GM19351 (cell line): ENCODE measurements around the gene PSME3.
"Not testable (repeated sequence)": the region's sequence is repeated elsewhere in the genome, so short reads cannot be mapped to it uniquely, and the experiment has no call there.

Experiments used
- ATAC-seq: cut with Tn5 transposase; IDR thresholded peaks from one replicate; pipeline ENCODE4 v1.9.1; 2021; ENCODE audit warnings: mild to moderate bottlenecking, moderate library complexity; ENCODE audit not compliant: unreplicated experiment

PSME3 gene

GRCh38 chr17:42873315-42873714 is 40.1 kb downstream of the PSME3 start:
- ATAC-seq, result no peak

DNA sequence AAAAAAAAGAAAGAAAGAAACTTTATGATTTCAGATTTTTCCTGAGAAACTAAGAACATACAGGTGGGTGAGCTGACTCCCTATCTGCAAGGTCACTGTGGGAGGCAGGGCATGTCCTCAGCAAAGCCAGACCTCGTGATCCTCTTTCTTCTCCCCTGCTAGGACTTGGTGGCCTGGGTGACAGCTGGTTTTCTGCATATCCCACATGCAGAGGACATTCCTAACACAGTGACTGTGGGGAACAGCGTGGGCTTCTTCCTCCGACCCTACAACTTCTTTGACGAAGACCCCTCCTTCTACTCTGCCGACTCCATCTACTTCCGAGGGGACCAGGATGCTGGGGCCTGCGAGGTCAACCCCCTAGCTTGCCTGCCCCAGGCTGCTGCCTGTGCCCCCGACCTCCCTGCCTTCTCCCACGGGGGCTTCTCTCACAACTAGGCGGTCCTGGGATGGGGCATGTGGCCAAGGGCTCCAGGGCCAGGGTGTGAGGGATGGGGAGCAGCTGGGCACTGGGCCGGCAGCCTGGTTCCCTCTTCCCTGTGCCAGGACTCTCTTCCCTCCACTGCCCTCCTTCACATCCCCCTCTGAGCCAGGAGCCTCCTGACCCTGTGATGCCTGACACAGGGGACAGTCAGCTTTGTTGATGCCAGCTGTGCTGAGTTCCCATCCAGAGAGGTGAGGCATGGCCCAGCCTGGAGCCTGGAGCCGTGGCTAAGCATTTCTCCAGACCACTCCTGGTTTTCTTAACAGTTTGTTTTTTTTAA is 40.9 kb downstream of the PSME3 start:
- ATAC-seq, result not testable (repeated sequence)

GRCh38 chr17:42877037-42877436 is 43.8 kb downstream of the PSME3 start:
- no peak for ATAC-seq

- no peak for ATAC-seq
Measured at GRCh38 chr17:42878123-42878880, 45.1 kb downstream of the PSME3 start.

- no peak for ATAC-seq
Measured at GRCh38 chr17:42878924-42879595, 45.9 kb downstream of the PSME3 start.

GRCh38 chr17:42879596-42879985 is 46.4 kb downstream of the PSME3 start:
- no peak for ATAC-seq

DNA sequence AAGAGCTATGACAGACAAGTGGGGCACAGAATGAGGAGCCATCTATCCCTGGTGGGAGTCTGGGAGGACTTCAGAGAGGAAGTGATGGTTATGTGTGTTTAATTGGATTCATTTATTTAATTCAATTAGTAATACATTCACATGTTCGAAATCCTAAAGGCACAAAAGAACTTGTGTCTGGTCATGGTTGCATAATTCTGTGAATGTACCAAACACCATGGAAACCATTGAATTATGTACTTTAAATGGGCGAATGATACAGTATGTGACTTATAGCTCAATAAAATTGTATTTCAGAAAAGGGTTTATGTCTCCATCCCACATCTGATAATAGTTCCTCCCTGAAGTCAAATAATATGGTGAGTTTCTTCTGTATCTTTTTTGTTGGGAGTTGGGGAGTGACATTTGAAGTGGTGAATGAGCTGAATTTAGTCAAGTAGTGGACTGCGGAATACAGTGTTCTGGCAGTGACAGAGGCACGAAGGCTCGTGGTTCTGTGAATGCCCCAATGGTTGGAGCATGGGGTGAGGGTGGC is 47.6 kb downstream of the PSME3 start:
- no peak for ATAC-seq

DNA sequence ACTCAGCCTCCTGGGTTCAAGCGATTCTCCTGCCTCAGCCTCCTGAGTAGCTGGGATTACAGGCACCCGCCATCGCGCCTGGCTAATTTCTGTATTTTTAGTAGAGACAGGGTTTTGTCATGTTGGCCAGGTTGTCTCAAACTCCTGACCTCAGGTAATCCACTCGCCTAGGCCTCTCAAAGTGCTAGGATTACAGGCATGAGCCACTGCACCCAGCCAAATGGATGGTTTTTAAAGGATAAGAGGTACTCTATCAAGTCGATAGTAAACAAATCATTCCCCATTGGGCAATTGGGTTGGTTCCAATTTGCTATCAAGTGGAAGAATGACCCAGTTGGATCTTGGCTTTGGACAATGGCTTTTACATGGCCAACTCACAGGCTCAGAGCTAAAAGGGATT is 48.5 kb downstream of the PSME3 start:
- ATAC-seq, result not testable (repeated sequence)

GRCh38 chr17:42882166-42882565 is 49.0 kb downstream of the PSME3 start:
- ATAC-seq, result no peak

DNA sequence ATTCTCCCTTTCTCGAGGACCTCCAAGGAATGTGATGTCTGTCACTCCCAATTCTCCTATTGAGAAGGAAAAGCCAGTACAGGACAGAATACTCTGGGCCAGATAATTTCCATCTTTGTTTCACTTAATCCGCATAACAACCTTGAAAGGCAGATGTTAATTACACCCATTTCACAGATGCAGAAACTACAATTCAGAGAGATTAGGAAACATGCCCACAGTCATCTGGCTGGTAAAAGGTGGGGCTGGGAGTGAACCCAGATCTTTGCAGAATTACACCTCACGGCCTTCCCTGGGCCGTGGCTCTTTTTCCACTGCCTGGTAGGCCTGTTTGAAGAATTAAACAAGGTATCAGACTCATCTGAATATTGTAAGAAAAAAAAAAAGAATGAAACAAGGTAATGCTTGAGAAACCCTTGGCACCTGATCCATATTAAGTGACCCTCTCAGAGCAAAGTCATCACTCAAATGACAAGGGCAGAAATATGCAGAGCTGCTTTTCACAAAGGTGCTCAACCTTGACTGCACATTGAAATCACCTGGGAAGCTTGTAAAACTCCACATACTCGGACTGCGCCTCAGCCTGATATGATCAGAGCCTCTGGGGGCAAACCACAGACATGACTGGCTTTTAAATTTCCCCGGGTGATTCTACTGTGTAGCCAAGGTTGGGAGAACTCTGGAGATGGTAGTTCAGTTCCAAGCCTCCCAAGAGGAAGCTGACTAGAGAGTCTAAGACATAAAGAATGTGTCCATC is 50.8 kb downstream of the PSME3 start:
- ATAC-seq, result no peak

DNA sequence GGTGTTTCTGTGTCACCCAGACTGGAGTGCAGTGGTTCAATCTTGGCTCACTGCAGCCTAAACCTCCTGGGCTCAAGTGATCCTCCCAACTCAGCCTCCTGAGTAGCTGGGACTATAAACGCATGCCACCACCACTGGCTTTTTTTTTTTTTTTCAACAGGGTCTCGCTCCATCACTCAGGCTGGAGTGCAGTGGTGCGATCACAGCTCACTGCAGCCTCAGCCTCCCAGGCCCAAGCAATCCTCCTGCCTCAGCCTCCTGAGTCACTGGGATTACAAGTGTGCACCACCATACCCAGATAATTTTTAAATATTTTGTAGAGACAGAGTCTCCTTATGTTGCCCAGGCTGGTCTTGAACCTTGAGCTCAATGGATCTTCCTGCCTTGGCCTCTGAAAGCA is 52.6 kb downstream of the PSME3 start:
- not testable (repeated sequence) for ATAC-seq

DNA sequence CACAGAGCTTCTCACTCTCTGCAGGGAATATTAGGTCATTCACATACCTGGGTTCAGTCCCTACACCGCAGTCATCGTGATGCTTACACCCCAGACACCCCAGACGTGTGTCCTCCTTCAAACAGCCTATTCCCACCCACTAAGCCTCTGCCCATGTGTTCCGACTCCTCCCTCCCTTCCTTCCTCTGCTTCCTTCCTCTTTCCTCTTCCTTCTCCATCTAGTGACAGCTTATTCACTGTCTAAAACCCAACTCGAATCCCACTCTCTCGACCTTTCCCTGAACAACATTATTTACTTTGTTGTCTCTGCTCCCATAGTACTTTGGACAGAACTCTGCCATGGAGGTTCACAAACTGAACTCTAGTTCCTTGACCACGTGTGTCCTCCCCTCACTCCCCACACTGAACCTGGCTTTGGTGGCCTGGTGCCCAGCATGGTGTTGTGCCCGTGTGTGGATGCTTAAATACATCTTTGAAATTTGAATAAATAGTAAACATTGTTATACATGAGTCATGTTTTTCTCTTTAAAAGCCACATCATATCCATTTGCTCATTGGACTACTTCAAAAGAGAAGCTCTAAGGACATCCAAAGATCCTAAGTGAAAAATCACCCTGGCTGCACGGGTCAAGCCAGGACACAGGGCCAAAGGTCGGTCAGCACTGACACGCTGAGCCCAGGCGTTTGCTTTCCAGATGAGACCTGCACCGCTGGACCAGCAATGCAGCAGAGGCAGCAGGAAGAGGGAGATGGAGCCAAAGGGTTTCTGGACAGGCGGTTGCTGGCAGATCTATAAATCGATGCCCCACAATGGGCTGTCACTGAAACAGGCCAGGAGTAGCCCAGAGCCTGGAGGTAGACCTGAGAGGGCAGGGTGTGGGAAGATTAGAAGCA is 53.3 kb downstream of the PSME3 start:
- no peak for ATAC-seq

DNA sequence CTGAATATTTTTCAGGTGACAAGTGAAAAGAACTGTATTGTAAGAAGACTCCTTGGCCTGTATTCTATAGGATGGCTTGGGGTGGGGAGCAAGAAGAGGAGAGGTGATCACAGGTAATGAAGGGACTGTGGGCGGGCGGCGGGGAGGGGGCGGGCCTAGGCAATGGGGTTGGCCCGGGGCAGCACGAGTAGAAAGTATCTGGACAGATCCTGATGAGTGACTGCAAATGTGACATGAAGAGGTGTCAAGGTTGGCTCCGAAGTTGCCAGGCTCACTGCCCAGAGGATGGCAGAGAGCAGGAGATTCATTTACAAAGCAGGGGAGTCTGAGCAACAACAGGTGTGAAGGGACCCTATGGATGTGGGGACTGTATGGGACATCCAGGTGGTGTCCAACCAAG is 56.6 kb downstream of the PSME3 start:
- no peak for ATAC-seq

- no peak for ATAC-seq
Measured at GRCh38 chr17:42891539-42892152, 58.4 kb downstream of the PSME3 start.

GRCh38 chr17:42893359-42893758 is 60.2 kb downstream of the PSME3 start:
- ATAC-seq, result no peak
